ENCODE data around the gene STK32B. TPM values are rescaled to one million over a fixed set of nuclear protein-coding genes. Genes with fewer than 3 reads are reported as not detected.

The STK32B gene
- polyA plus RNA-seq, 1 of the 3 experiments (the other 2 are of a cell fraction): 0.20 TPM

GRCh38 chr4:5462254-5462835, 411.1 kb downstream of the STK32B start (continued):
- no peak for TF ChIP-seq IRF3 (IDR thresholded peaks at IDR 0.05; ENCODE audit: low read depth, low read length)
- no peak for TF ChIP-seq NFIC (IDR thresholded peaks at IDR 0.05; ENCODE audit: borderline replicate concordance)
- TF ChIP-seq YY1 (IDR thresholded peaks at IDR 0.05; ENCODE audit: low read depth): no peak
- TF ChIP-seq TCF12 (IDR thresholded peaks at IDR 0.05): no peak

DNA sequence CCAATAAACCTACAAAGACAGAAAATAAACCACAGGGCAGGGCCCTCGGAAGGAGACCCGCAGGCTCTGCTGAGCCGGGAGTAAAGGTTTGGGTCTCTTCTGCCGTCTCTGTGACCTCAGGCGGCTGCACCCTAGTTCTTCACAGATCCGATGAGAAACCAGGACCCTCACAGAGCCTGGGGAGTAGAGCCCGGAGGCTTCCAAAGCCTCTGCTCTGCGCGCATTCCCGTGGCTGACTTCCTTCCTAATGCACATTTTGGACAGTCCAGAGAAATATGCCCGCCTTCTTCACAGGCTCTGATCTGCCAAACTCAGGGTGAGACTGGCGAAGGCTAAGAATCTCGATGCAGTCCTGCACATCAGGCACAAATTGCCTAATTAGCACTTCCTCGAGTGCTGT, 411.6 kb downstream of the STK32B start:
- 24% methylated on average over 10 of the region's 14 CpGs for WGBS (ENCODE audit: low lambda C conversion rate)
- Histone ChIP-seq H3K4me1 (ENCODE audit: control insufficient read depth in 1 of 2, insufficient read depth in 2 of 2, low read depth in 1 of 2, low read length in 1 of 2) (no peaks in the 10 kb centered on the region; a peak in 1 of 4 replicates), H3K9me2 (no peaks in the 10 kb centered on the region), H3K27me3 (ENCODE audit: insufficient read depth) (no peaks in the 10 kb centered on the region), H3K4me3 (ENCODE audit: low read depth in 2 of 2, low read length in 1 of 2) (no peak overlapping the region), H2AFZ (ENCODE audit: low read depth) (no peak overlapping the region), H3F3A (replicated peaks; ENCODE audit: insufficient read depth) (no peaks in the 10 kb centered on the region), H3K4me2 (no peak overlapping the region), H3K9ac (no peak overlapping the region), H3K36me3 (replicated peaks in 1 of 2; ENCODE audit: control insufficient read depth in 1 of 2, insufficient read depth in 2 of 2, low read length in 1 of 2) (no peaks in the 10 kb centered on the region), H3K9me3 (no peaks in the 10 kb centered on the region), H4K20me1 (ENCODE audit: insufficient read depth) (no peaks in the 10 kb centered on the region), H3K27ac (ENCODE audit: low read depth in 2 of 2, low read length in 1 of 2) (no peak overlapping the region), H3K79me2 (ENCODE audit: insufficient read depth) (no peaks in the 10 kb centered on the region)
- DNase-seq: no peak
- TF ChIP-seq RCOR1 (IDR thresholded peaks at IDR 0.05; ENCODE audit: low read length) (no peak), POLR2AphosphoS5 (IDR thresholded peaks at IDR 0.05; ENCODE audit: low read depth, low read length) (no peak), FOSL2 (IDR thresholded peaks at IDR 0.05; ENCODE audit: borderline replicate concordance, low read depth) (no peak), RFX5 (IDR thresholded peaks at IDR 0.05; ENCODE audit: low read length) (no peak), MAX (IDR thresholded peaks at IDR 0.05; ENCODE audit: low read depth) (no peak), RAD21 (IDR thresholded peaks at IDR 0.05; ENCODE audit: low read length) (no peak), YY1 (IDR thresholded peaks at IDR 0.05; ENCODE audit: low read depth) (no peak)
- CTCF ChIA-PET: no interaction called here
- POLR2A ChIA-PET: no interaction called here

DNA sequence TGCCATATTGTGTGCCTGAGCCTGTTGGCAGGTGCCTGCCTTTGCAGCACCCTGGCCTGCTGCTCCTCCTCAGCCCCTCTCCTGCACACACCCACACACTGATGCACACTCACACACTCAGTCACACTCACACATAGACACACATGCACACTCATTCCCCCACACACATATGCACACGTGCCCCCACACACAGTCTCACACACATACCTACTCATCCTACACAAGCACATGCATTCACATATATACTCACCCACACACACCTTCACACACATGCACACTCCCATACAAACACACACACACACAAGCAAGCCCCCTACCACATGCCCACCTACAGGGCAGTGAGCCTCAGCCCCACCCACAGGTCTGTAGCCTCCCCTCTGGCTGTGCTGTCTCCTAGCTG, 412.1 kb downstream of the STK32B start:
- H3K9me2 ChIP-seq: no peaks in the 10 kb centered on the region
- DNase-seq: no peak
- no peak for TF ChIP-seq MXI1 (IDR thresholded peaks at IDR 0.05; ENCODE audit: low read depth, low read length)
- no peak for TF ChIP-seq MAX (IDR thresholded peaks at IDR 0.05; ENCODE audit: low read depth)
- TF ChIP-seq TEAD4 (IDR thresholded peaks at IDR 0.05; ENCODE audit: borderline replicate concordance, insufficient read depth): no peak
- no peak for TF ChIP-seq SIN3A (IDR thresholded peaks at IDR 0.05; ENCODE audit: borderline replicate concordance, low read depth, low read length)
- TF ChIP-seq NRF1 (IDR thresholded peaks at IDR 0.05; ENCODE audit: low read depth, low read length): no peak
- no peak for TF ChIP-seq RFX5 (IDR thresholded peaks at IDR 0.05; ENCODE audit: low read length)
- no peak for TF ChIP-seq FOXM1 (IDR thresholded peaks at IDR 0.05; ENCODE audit: low read depth)
- no peak for TF ChIP-seq FOXJ3 (CRISPR knock-in tag; IDR thresholded peaks at IDR 0.05)
- no peak for TF ChIP-seq GATA2 (CRISPR knock-in tag; IDR thresholded peaks at IDR 0.05)
- TF ChIP-seq EP300 (IDR thresholded peaks at IDR 0.05; ENCODE audit: borderline replicate concordance in 1 of 2, low read depth in 1 of 2, low read length in 1 of 2): no peak
- TF ChIP-seq IRF3 (IDR thresholded peaks at IDR 0.05; ENCODE audit: low read depth, low read length): no peak
- TF ChIP-seq SMC3 (IDR thresholded peaks at IDR 0.05; ENCODE audit: low read depth, low read length): no peak
- TF ChIP-seq, protein P1, sequence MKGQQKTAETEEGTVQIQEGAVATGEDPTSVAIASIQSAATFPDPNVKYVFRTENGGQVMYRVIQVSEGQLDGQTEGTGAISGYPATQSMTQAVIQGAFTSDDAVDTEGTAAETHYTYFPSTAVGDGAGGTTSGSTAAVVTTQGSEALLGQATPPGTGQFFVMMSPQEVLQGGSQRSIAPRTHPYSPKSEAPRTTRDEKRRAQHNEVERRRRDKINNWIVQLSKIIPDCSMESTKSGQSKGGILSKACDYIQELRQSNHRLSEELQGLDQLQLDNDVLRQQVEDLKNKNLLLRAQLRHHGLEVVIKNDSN (IDR thresholded peaks at IDR 0.05; ENCODE audit: borderline replicate concordance, low read depth): no peak
- no peak for TF ChIP-seq NFIC (IDR thresholded peaks at IDR 0.05; ENCODE audit: borderline replicate concordance)
- no peak for TF ChIP-seq TAF1 (IDR thresholded peaks at IDR 0.05; ENCODE audit: borderline replicate concordance, low read depth, low read length)
- TF ChIP-seq RCOR1 (IDR thresholded peaks at IDR 0.05; ENCODE audit: low read length): no peak
- no peak for TF ChIP-seq POLR2AphosphoS5 (IDR thresholded peaks at IDR 0.05; ENCODE audit: low read depth, low read length)

More for the DNA sequence above, 412.1 kb downstream of the STK32B start:
- H3K27me3 ChIP-seq (ENCODE audit: insufficient read depth): no peaks in the 10 kb centered on the region
- ChIA-PET CTCF (no interaction called here), POLR2A (no interaction called here)
- H3K79me2 ChIP-seq (ENCODE audit: insufficient read depth): no peaks in the 10 kb centered on the region
- H3F3A ChIP-seq (replicated peaks; ENCODE audit: insufficient read depth): no peaks in the 10 kb centered on the region
- no peak overlapping the region for H3K4me3 ChIP-seq (ENCODE audit: low read depth in 2 of 2, low read length in 1 of 2)
- no peak overlapping the region for H2AFZ ChIP-seq (ENCODE audit: low read depth)
- H3K4me2 ChIP-seq: no peak overlapping the region
- no peaks in the 10 kb centered on the region for H3K36me3 ChIP-seq (replicated peaks in 1 of 2; ENCODE audit: control insufficient read depth in 1 of 2, insufficient read depth in 2 of 2, low read length in 1 of 2)
- no peaks in the 10 kb centered on the region for H3K9me3 ChIP-seq
- no peaks in the 10 kb centered on the region for H4K20me1 ChIP-seq (ENCODE audit: insufficient read depth)
- no peak overlapping the region for H3K9ac ChIP-seq
- no peaks in the 10 kb centered on the region; a peak in 1 of 4 replicates for H3K4me1 ChIP-seq (ENCODE audit: control insufficient read depth in 1 of 2, insufficient read depth in 2 of 2, low read depth in 1 of 2, low read length in 1 of 2)
- no peak overlapping the region for H3K27ac ChIP-seq (ENCODE audit: low read depth in 2 of 2, low read length in 1 of 2)
- 52% methylated on average over 1 of the region's 1 CpG for WGBS (ENCODE audit: low lambda C conversion rate)

Measured in SK-N-SH (cell line).